ENCODE measurements around the gene AGBL5.

DNA sequence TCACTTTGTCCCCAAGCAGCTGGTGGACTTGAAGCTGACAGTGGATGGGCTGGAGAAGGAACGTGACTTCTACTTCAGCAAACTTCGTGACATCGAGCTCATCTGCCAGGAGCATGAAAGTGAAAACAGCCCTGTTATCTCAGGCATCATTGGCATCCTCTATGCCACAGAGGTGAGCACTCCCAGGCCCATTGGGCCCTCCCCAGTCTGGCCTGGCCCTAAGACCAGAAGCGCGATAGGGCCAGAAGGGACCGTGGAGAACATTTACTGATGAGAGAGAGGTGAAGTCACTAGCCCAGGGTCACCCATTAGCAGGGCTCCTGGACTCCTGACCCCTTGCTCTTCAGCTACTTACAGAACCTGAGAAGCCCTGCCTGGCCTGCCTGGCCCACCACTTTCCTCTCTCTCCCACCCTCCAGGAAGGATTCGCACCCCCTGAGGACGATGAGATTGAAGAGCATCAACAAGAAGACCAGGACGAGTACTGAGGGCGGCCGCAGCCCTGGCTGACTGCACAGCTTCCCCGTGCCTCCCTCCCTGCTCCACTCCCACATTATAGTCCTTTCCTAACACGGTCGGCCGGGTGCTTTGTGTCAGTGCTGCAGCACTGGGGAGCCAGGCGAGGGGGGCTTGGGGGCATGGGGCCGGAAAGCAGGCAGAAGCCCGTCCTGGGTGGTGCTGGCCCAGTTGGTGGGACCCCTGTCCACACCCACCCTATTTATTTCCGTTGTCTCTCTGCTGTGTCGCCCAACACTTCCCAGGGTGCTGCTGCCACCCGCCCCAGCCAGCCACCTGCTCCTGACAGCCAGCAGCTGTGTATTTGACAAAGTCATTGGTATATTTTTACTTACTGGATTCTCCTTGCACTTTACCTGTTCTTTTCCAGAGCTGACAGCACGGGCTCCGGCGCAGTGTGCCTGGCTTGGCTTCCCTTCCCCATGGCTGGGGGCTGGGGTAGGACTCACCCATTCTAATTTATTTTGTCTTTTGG is 25.3 kb upstream of the AGBL5 start:
- no peak for TF ChIP-seq EZH2 (IDR thresholded peaks at IDR 0.05; ENCODE audit: low read length, missing control alignments)
- TF ChIP-seq, protein P1, sequence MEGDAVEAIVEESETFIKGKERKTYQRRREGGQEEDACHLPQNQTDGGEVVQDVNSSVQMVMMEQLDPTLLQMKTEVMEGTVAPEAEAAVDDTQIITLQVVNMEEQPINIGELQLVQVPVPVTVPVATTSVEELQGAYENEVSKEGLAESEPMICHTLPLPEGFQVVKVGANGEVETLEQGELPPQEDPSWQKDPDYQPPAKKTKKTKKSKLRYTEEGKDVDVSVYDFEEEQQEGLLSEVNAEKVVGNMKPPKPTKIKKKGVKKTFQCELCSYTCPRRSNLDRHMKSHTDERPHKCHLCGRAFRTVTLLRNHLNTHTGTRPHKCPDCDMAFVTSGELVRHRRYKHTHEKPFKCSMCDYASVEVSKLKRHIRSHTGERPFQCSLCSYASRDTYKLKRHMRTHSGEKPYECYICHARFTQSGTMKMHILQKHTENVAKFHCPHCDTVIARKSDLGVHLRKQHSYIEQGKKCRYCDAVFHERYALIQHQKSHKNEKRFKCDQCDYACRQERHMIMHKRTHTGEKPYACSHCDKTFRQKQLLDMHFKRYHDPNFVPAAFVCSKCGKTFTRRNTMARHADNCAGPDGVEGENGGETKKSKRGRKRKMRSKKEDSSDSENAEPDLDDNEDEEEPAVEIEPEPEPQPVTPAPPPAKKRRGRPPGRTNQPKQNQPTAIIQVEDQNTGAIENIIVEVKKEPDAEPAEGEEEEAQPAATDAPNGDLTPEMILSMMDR (conservative IDR thresholded peaks at IDR 0.05 in 1 of 2, IDR thresholded peaks at IDR 0.05 in 1 of 2; ENCODE audit: low read depth in 1 of 2, low read length in 2 of 2) = no peak

Measured in fibroblast of lung (primary cell).